NB4 (cell line): Measurements from ENCODE around the gene NIPAL3.

Experiments used
- DNase-seq: peaks from one replicate; pipeline ENCODE4 v3.0.0; 2010; ENCODE audit warnings: low read depth
- H3K4me3 ChIP-seq: one replicate; pipeline ENCODE4 v1.5.1; 2011; ENCODE audit warnings: mild to moderate bottlenecking, low read depth, low read length, moderate library complexity
- MYC ChIP-seq: IDR thresholded peaks from 2 replicates; pipeline ENCODE4 v1.6.1; 2011; ENCODE audit warnings: low read depth, low read length
- POLR2A ChIP-seq: IDR thresholded peaks from 2 replicates; pipeline ENCODE4 v1.6.1; 2011; ENCODE audit warnings: mild to moderate bottlenecking; ENCODE audit not compliant: insufficient read length; ENCODE audit errors: extremely low read depth
- TF ChIP-seq, protein P1 (sequence below): IDR thresholded peaks from 2 replicates; pipeline ENCODE4 v1.6.1; 2011; ENCODE audit warnings: low read depth, low read length
- TF ChIP-seq, protein P2 (sequence below): IDR thresholded peaks from one replicate; pipeline ENCODE4 v1.5.1; 2012; ENCODE audit warnings: low read depth, low read length

NIPAL3 gene

DNA sequence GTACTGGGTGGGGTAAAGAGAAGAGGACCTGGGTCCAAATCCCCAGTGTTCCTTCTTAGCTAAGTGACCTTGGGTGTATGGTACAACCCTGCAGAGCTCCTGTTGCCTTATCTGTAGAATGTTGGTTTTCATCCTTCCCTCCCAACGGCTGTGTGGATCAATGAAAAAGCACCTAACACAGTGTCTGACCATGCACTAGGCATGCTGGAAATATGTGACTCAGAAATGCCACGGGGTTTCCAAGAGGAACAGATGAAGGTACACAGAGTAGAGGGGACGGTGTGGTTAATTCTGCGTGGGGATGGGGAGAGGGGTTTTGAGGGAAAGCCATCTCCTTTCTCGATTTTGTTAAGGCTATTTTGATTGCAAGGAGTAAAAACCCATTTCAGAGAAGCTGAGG is 8.6 kb downstream of the NIPAL3 start:
- no peak overlapping the region for H3K4me3 ChIP-seq
- DNase-seq, result no peak
- TF ChIP-seq MYC, result no peak
- TF ChIP-seq, protein P1, sequence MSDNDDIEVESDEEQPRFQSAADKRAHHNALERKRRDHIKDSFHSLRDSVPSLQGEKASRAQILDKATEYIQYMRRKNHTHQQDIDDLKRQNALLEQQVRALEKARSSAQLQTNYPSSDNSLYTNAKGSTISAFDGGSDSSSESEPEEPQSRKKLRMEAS, result no peak
- TF ChIP-seq, protein P2, sequence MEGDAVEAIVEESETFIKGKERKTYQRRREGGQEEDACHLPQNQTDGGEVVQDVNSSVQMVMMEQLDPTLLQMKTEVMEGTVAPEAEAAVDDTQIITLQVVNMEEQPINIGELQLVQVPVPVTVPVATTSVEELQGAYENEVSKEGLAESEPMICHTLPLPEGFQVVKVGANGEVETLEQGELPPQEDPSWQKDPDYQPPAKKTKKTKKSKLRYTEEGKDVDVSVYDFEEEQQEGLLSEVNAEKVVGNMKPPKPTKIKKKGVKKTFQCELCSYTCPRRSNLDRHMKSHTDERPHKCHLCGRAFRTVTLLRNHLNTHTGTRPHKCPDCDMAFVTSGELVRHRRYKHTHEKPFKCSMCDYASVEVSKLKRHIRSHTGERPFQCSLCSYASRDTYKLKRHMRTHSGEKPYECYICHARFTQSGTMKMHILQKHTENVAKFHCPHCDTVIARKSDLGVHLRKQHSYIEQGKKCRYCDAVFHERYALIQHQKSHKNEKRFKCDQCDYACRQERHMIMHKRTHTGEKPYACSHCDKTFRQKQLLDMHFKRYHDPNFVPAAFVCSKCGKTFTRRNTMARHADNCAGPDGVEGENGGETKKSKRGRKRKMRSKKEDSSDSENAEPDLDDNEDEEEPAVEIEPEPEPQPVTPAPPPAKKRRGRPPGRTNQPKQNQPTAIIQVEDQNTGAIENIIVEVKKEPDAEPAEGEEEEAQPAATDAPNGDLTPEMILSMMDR, result no peak
- TF ChIP-seq POLR2A, result no peak

DNA sequence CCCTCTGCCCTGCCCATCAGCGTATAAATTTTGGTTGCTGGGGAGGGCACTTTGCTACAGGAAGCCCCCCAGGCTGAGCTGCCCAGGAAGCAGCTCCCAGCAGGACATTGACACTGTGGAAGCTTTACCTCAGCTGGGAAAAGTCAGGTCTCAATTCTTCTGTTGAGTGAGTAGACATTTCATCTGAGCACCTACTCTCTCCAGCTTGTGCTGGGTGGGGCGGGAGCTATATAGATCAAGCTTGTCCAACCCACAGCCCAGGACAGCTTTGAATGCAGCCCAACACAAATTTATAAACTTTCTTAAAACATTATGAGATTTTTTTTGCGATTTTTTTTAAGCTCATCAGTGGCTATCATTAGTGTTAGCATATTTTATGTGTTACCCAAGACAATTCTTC is 9.4 kb downstream of the NIPAL3 start:
- TF ChIP-seq, protein P2, result no peak
- TF ChIP-seq POLR2A, result no peak
- TF ChIP-seq, protein P1, result no peak
- no peak for TF ChIP-seq MYC
- DNase-seq, result no peak
- no peak overlapping the region for H3K4me3 ChIP-seq

GRCh38 chr1:24425441-24425840 is 9.8 kb downstream of the NIPAL3 start:
- no peak overlapping the region for H3K4me3 ChIP-seq
- TF ChIP-seq MYC (no peak), POLR2A (no peak)
- TF ChIP-seq, protein P2, result no peak
- TF ChIP-seq, protein P1, result no peak
- no peak for DNase-seq

DNA sequence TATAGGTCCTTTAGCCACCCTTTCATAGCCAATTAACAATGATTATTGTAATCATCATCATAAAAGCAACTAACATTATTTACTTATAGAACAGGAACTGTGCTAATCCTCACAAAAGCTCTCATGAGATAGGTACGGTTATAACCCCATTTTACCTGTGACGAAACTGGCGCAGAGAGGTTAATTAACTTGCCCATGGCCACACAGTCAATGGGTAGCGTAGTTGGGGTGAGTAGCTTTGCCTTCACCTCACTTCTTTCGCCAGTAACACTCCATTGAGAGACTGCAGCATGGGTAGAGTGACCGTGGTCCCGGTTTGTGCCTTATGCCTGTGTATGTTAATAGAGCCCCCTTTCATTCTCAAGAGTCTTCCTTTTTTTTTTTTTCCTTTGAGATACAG is 10.3 kb downstream of the NIPAL3 start:
- DNase-seq, result no peak
- TF ChIP-seq POLR2A (no peak), MYC (no peak)
- TF ChIP-seq, protein P1, result no peak
- TF ChIP-seq, protein P2, result no peak
- H3K4me3 ChIP-seq, result no peak overlapping the region

- TF ChIP-seq MYC, result no peak
- no peak for TF ChIP-seq POLR2A
These were observed 11.3 kb downstream of the NIPAL3 start for GRCh38 chr1:24426744-24427544.

DNA sequence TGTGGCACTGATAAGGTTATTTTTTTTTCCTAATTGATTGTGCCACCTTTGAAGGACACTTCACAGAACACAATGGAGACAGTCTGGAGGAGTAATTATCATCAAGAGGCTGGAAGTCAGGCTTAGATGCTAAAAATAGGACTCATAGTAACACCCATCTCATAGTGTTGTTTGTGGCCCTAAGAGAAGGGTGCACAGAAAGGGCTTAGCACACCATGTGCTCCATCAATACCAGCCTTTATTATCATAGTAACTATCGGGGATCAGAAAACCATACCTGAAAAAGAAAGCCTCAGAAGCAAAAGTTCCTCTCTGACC is 11.9 kb downstream of the NIPAL3 start:
- no peak for DNase-seq

More at GRCh38 chr1:24426744-24427544, 11.3 kb downstream of the NIPAL3 start:
- no peak for DNase-seq
- H3K4me3 ChIP-seq, result no peak overlapping the region

More for the DNA sequence above, 11.9 kb downstream of the NIPAL3 start:
- TF ChIP-seq, protein P2, result no peak
- TF ChIP-seq POLR2A, result no peak
- TF ChIP-seq, protein P1, result no peak
- no peak overlapping the region for H3K4me3 ChIP-seq
